Body of pancreas (tissue), 4 donors: ENCODE data around the gene USP25.

Source experiments
- POLR2A ChIP-seq, 3 donors: fragments of 450-650 bp; IDR thresholded peaks; one replicate each; pipeline ENCODE4 v1.6.1; 2016; ENCODE audit warnings: antibody characterized with exemption in 3 of 3, mild to moderate bottlenecking in 2 of 3
- TF ChIP-seq, protein P1 (sequence below), 7 experiments: fragments of 450-650 bp in 4 of 7; fragments of 200-600 bp in 3 of 7; sonication (generic) in 3 of 7; IDR thresholded peaks; one replicate each; pipeline ENCODE4 v1.5.1; 2016 to 2019; ENCODE audit warnings: antibody characterized with exemption in 7 of 7

DNA sequence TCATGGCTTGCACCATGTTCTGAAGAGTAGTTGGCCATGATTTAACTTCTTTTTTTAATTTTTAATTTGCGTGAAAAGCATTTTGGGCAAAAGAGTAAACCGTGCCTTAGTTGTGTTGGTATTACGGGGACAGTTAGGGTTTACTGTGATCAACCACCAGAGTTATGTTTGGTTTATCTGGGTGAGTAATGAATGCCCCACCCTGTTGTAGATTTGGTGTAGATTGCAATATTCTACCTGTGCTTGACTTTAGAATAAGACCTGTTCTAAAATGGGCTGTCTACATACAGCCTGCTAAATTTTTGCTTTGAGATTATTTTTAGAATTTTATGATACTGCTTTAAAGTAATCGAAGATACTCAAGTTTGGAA, 1.4 kb downstream of the USP25 start:
- TF ChIP-seq, protein P1, sequence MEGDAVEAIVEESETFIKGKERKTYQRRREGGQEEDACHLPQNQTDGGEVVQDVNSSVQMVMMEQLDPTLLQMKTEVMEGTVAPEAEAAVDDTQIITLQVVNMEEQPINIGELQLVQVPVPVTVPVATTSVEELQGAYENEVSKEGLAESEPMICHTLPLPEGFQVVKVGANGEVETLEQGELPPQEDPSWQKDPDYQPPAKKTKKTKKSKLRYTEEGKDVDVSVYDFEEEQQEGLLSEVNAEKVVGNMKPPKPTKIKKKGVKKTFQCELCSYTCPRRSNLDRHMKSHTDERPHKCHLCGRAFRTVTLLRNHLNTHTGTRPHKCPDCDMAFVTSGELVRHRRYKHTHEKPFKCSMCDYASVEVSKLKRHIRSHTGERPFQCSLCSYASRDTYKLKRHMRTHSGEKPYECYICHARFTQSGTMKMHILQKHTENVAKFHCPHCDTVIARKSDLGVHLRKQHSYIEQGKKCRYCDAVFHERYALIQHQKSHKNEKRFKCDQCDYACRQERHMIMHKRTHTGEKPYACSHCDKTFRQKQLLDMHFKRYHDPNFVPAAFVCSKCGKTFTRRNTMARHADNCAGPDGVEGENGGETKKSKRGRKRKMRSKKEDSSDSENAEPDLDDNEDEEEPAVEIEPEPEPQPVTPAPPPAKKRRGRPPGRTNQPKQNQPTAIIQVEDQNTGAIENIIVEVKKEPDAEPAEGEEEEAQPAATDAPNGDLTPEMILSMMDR (IDR thresholded peaks at IDR 0.05), result no peak
- TF ChIP-seq POLR2A (IDR thresholded peaks at IDR 0.05), result no peak
